GM18519 (cell line): Measurements from ENCODE around the gene WDR7.

Experiments used
- ATAC-seq: cut with Tn5 transposase; IDR thresholded peaks from one replicate; pipeline ENCODE4 v1.9.1; 2021; ENCODE audit warnings: mild to moderate bottlenecking, moderate library complexity; ENCODE audit not compliant: unreplicated experiment, low FRiP score

Gene WDR7

DNA sequence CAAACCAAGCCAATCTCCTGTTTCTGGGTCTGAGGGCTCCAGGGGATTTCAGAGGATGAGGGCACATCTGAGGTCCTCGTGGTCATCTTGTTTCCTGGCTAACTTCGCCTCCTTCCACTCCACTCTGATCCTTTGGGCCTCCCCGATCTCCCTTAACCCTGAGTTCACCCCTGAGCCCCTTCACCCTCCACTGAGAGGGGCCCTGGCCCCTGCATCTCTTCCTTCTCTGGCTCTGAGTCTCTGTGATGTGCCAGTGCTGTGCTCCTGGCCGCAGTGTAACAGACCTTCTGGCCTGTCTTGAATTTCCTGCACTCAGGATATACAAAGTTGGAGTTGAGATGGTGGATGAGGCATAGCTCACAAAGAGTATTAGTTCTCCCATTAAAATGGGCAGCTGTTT, 411.0 kb downstream of the WDR7 start:
- no peak for ATAC-seq

GRCh38 chr18:57062844-57063243, 411.7 kb downstream of the WDR7 start:
- ATAC-seq, result no peak

- no peak for ATAC-seq
Measured at GRCh38 chr18:57063601-57064103, 412.5 kb downstream of the WDR7 start.

GRCh38 chr18:57073501-57074187, 422.5 kb downstream of the WDR7 start:
- no peak for ATAC-seq

DNA sequence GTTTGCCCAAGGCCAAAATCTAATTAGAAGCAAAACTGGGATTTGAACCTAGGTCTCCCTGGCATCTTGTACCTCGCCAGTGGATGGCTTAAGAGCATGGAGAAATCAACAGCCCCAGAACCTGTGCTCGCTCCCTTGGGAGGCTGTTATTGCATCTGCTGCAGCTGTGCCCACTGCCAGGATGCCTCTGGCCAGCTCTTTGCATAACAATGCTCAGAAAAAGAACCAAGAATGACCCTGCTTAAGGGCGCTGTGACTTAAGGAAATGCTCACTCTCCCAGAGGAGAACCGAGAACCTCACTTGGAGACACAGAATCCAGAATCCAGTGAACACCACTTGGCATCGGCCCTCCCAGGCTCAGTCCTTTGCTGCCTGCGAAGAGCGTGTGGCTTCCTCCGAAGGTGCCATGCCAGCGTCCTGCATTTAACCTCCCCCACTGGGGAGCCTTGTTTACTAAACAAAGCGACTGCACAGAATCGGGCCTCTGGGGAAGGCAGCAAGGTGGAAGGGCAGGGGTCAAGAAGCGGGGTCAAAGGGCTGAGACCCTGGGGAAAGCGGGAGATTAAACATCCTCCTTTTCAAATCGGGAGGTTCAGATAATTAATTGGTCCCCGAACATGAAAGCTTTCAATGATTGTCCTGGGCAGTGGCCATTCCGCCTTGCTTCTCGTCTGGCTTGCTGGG, 424.7 kb downstream of the WDR7 start:
- no peak for ATAC-seq

GRCh38 chr18:57077005-57077765, 426.0 kb downstream of the WDR7 start:
- no peak for ATAC-seq

DNA sequence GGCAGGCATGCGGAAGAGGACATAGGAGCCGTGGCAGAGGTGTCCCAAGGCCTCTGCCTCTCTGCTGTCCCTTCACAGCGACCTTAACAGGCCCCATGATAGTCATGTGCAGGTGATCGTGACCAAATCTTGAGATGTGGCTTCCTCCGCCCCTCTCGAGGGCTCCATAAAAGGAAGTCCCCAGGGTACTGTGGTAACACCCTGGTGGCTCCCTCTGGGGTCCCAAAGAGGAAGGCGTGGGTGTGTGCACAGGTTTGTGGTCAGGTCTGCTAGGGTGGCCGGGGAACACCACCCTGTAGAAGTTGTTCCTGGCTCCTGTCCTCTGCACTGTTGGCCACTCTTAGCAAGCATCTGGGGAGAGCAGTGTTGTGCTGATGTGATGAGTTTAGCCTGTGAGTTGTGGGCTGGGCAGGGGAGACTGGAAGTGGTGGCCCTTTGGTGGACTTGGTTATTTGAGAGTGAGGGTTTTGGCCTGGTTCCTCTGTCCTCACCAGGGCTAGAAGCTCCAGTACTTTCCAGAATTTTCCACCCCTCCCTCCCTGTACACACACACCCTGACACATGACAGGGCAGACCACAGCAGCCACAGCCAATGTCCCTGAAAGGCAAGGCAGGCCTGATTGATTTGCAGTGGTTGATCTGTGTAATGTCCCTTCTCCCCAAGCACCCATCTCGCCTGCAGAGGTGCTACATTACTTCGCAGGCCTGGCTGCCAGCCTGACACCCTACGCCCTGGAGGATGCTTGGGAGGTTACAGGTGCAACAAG, 426.8 kb downstream of the WDR7 start:
- ATAC-seq, result peak; percentile 90

DNA sequence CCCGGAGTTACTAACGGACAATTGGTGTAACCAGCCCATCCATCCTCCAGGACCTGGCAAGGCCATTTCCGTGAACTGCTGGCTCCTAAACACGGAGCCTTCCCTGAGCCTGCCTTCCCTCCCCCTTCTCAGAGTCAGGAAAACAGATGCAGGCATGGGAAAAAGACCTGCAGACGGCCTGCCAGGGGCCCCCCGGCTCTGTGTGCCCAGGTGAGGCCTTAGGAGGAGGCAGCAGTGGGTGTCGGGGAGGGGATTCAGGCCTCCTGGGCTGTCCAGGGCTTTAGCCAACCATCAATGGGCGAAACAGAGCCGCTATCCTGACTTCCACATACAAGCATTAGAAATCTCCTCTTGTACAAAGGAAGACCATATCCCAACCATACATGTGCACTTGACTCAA, 427.5 kb downstream of the WDR7 start:
- ATAC-seq, result no peak

DNA sequence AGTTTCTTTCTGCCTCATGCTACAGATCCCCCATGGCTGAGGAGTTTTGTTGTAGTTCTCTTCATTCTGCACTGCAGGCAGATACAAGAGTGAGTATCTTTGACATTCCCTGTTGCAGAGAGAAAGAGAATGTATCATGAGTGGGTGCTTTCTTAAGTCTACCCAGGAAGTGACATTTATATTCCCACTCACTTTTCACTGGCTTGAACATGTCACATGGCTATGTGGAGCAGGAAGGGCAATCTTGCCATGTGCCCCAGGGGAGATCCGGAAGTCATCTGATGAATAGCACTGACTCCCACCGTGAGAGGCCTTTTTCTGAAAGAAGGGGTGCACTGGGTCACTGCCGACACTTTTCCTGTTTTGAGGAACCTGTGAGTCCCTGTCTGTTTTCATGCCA, 429.3 kb downstream of the WDR7 start:
- ATAC-seq, result no peak

DNA sequence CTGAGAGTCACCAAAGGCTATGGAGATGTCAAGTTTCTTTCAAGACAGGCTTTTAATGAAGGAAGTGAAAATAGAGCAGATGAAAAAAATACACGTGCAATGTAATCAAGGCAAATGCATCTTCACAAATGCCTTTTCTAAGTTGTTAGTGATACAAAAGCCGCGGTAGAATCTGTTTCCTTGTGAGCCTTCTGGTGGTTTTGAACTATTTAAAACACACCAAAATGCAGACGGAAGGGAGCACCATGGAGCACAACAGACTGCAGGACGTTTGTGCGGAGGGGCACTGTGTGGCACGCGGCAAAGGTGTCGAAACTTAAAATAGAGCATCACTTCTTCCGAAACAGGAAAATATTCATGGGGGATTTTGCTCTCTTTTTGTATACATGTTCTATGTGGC, 430.7 kb downstream of the WDR7 start:
- no peak for ATAC-seq

DNA sequence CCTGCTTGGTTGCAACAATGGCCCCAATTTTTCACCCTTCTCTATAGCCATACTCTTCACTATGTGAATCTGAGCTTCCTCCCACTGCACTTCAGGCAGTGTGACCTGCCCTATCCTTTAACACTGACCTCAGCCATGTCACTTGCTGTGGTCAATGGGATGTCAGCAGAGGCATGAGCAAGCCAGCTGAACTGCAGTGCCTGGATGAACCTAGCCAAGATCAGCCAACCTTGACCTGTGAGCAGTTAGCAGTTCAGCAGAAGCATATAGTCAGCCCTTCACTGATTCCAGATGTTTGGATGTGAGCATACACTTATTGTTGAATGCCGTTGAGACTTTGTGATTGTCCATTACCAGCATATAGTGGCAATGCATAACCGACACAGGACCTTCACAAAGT, 432.3 kb downstream of the WDR7 start:
- ATAC-seq, result no peak

GRCh38 chr18:57084331-57085271, 433.4 kb downstream of the WDR7 start:
- peak; percentile 73 for ATAC-seq

GRCh38 chr18:57085371-57085770, 434.2 kb downstream of the WDR7 start:
- no peak for ATAC-seq

GRCh38 chr18:57086163-57086562, 435.0 kb downstream of the WDR7 start:
- ATAC-seq, result no peak
